ENCODE measurements around the gene KCNN3. TPM values are rescaled to one million over a fixed set of nuclear protein-coding genes. Genes with fewer than 3 reads are reported as not detected.
"Not testable (repeated sequence)": the region's sequence is repeated elsewhere in the genome, so short reads cannot be mapped to it uniquely, and the experiment has no call there.

KCNN3 gene
- total RNA-seq, 4 donors from 2014 or later: 0.30 to 0.72 (median 0.37) TPM

DNA sequence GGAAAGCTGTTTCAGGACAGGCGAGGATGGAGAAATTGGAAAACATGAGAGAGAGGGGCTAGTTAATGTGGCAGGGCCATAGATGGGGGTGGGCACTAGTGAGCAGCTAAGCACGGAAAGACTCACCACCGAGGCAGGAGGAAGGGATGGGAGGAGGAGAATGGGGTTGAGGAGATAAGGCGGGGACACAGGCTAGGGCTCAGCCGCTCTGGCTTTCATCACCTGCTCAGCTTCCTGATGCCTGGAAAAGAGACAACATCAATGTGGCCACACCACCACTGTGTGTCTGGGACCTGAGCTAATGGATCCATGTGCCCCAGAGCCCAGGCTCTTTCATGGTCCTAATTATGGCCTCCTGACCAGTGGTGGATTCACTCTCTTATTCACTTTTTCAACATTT lies 38.9 kb upstream of the KCNN3 start:
- Histone ChIP-seq H3K36me3 (no peaks in the 10 kb centered on the region), H3K9me3 (no peaks in the 10 kb centered on the region), H3K4me1 (peaks cover 19% of the 10 kb centered on the region), H3K4me3 (no peak overlapping the region), H3K27ac (no peak overlapping the region), H3K27me3 (no peaks in the 10 kb centered on the region)
- peak in 1 of 2 donors; percentile 19 for DNase-seq (ENCODE audit: low spot score in 2 of 2)
- TF ChIP-seq POLR2AphosphoS5 (IDR thresholded peaks at IDR 0.05): no peak
- no peak for TF ChIP-seq EP300 (IDR thresholded peaks at IDR 0.05)
- no peak for TF ChIP-seq POLR2A (IDR thresholded peaks at IDR 0.05)
- TF ChIP-seq CTCF (IDR thresholded peaks at IDR 0.05): no peak
- WGBS: 87% methylated on average over 5 of the region's 5 CpGs

GRCh38 chr1:154908129-154908528 lies 38.0 kb upstream of the KCNN3 start:
- not testable (repeated sequence) for H3K27me3 ChIP-seq, H3K36me3 ChIP-seq, H3K4me3 ChIP-seq, H3K9me3 ChIP-seq, H3K27ac ChIP-seq
- WGBS: 55% methylated on average over 3 of the region's 3 CpGs
- peaks cover 15% of the 10 kb centered on the region for H3K4me1 ChIP-seq
- DNase-seq (ENCODE audit: low spot score in 2 of 2): peak in 1 of 2 donors; percentile 33

GRCh38 chr1:154906621-154907081 lies 36.6 kb upstream of the KCNN3 start:
- Histone ChIP-seq H3K4me1 (peaks cover 7% of the 10 kb centered on the region), H3K4me3 (no peak overlapping the region), H3K9me3 (no peaks in the 10 kb centered on the region), H3K36me3 (no peaks in the 10 kb centered on the region), H3K27me3 (no peaks in the 10 kb centered on the region), H3K27ac (no peak overlapping the region)
- WGBS: 72% methylated on average over 6 of the region's 7 CpGs
- TF ChIP-seq CTCF (IDR thresholded peaks at IDR 0.05) (peak in 1 of 2 donors; percentile 33), POLR2AphosphoS5 (IDR thresholded peaks at IDR 0.05) (no peak), EP300 (IDR thresholded peaks at IDR 0.05) (no peak)
- peak in 1 of 2 donors; percentile 52 for DNase-seq (ENCODE audit: low spot score in 2 of 2)

DNA sequence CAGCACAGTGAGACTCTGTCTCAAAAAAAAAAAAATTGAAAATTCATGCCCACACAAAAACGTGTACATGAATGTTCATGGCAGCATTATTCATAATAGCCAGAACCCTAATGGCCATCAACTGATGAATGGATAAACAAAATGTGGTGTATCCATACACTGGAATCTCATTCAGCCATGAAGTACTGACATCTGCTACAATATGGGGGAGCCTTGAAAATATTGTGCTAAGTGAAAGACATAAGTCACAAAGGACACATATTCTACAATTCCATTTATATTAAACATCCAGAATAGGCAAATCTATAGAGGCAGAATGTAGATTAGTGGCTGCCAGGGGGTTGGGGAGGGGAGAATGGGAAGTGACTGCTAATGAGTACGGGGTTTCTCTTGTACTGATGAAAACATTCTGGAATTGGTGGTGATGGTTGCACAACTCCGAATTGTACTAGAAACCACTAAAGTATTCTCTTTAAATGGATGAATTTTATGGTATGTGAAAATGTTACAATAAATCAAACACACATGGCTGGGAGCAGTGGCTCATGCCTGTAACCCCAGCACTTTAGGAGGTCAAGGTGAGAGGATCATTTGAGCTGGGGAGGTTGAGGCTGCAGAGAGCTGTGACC lies 33.0 kb upstream of the KCNN3 start:
- DNase-seq (ENCODE audit: low spot score in 2 of 2): peak in 1 of 2 donors; percentile 1
- H3K9me3 ChIP-seq: no peaks in the 10 kb centered on the region

DNA sequence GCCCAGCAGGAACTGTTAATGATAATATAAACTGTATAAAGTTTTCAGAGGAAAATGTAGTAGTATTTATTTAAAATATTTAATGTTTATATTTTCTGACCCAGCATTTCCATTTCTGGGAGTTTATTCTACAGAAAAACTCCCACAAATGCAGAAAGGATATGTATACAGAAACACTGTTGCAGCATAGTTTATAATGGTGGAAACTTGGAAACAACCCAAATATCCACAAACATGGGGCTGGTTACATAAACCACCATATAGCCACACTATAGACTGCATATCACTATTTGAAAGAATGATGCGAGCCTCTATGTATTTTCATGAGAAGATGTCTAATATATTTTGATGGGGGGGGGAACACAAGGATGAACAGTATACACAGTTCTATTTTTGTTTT lies 31.5 kb upstream of the KCNN3 start:
- DNase-seq (ENCODE audit: low spot score in 2 of 2): no peak
- TF ChIP-seq CTCF (IDR thresholded peaks at IDR 0.05): no peak
- H3K4me1 ChIP-seq: no peaks in the 10 kb centered on the region
- H3K4me3 ChIP-seq: no peak overlapping the region
- no peaks in the 10 kb centered on the region for H3K36me3 ChIP-seq
- no peaks in the 10 kb centered on the region for H3K9me3 ChIP-seq
- H3K27ac ChIP-seq: no peak overlapping the region
- no peaks in the 10 kb centered on the region for H3K27me3 ChIP-seq
- WGBS: 87% methylated on average over 1 of the region's 1 CpG

More for the DNA sequence above, 33.0 kb upstream of the KCNN3 start:
- TF ChIP-seq CTCF (IDR thresholded peaks at IDR 0.05): no peak
- no peak for TF ChIP-seq EP300 (IDR thresholded peaks at IDR 0.05)
- TF ChIP-seq POLR2AphosphoS5 (IDR thresholded peaks at IDR 0.05): no peak
- TF ChIP-seq POLR2A (IDR thresholded peaks at IDR 0.05): no peak
- Histone ChIP-seq H3K27me3 (no peaks in the 10 kb centered on the region), H3K4me3 (no peak overlapping the region), H3K36me3 (no peaks in the 10 kb centered on the region), H3K4me1 (no peaks in the 10 kb centered on the region), H3K27ac (no peak overlapping the region)
- 39% methylated on average over 3 of the region's 3 CpGs for WGBS

DNA sequence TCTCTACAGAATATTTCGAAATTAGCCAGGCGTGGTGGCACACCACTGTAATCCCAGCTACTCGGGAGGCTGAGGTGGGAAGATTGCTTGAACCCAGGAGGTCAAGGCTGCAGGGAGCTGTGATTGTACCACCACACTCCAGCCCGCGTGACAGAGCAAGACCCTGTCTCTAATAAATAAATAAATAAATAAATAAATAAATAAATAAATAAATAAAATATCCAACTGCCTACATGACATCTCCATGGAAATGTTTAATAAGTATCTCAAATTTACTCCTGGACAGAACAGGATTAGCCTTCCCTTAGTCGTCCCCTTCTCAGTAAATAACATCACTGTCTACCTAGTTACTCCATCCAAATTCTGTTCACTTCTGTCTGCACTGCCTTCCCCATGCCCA lies 29.0 kb upstream of the KCNN3 start:
- 97% methylated on average over 6 of the region's 6 CpGs for WGBS
- no peak overlapping the region for H3K4me3 ChIP-seq
- no peak for DNase-seq (ENCODE audit: low spot score in 2 of 2)
- no peak for TF ChIP-seq POLR2AphosphoS5 (IDR thresholded peaks at IDR 0.05)
- no peak for TF ChIP-seq POLR2A (IDR thresholded peaks at IDR 0.05)
- TF ChIP-seq CTCF (IDR thresholded peaks at IDR 0.05): no peak
- TF ChIP-seq EP300 (IDR thresholded peaks at IDR 0.05): no peak
- H3K27ac ChIP-seq: no peak overlapping the region
- H3K27me3 ChIP-seq: no peaks in the 10 kb centered on the region
- no peaks in the 10 kb centered on the region for H3K9me3 ChIP-seq
- no peaks in the 10 kb centered on the region for H3K4me1 ChIP-seq
- H3K36me3 ChIP-seq: no peaks in the 10 kb centered on the region
